Measurements from ENCODE around the gene PRDM13. TPM values are rescaled to one million over a fixed set of nuclear protein-coding genes. Genes with fewer than 3 reads are reported as not detected.
"Not testable (repeated sequence)": the region's sequence is repeated elsewhere in the genome, so short reads cannot be mapped to it uniquely, and the experiment has no call there.

Gene PRDM13
- total and polyA plus RNA-seq, 4 experiments from 2014 or later = not detected

GRCh38 chr6:99629293-99629692 is 22.7 kb downstream of the PRDM13 start:
- no peak for DNase-seq
- Mint-ChIP-seq H3K4me1 (no peaks in the 10 kb centered on the region), H3K4me3 (no peak overlapping the region), H3K27me3 (peaks cover 14 to 28% of the 10 kb centered on the region in 2 donors), H3K27ac (no peak overlapping the region), H3K9me3 (peaks cover 0 to 4% (median 2%) of the 10 kb centered on the region in 8 donors), H3K36me3 (no peaks in the 10 kb centered on the region)
- Histone ChIP-seq H3K9me3 (ENCODE audit: control insufficient read depth in 1 of 2, low read length in 2 of 2) (no peaks in the 10 kb centered on the region), H3K4me3 (ENCODE audit: low read length in 2 of 2) (no peak overlapping the region), H3K36me3 (ENCODE audit: insufficient read depth, low read length) (no peaks in the 10 kb centered on the region), H3K27ac (ENCODE audit: low read depth, low read length) (no peak overlapping the region), H3K27me3 (ENCODE audit: insufficient read depth, low read length) (peaks cover 5% of the 10 kb centered on the region), H3K4me1 (ENCODE audit: insufficient read depth, low read length) (no peaks in the 10 kb centered on the region)
- POLR2A ChIA-PET (ENCODE audit: partially characterized antibody) = no interaction called here
- CTCF ChIA-PET (ENCODE audit: partially characterized antibody) = no interaction called here
- intact Hi-C loops (cut with micrococcal nuclease) = no loop called here

GRCh38 chr6:99637629-99638028 is 31.0 kb downstream of the PRDM13 start:
- H3K9me3 Mint-ChIP-seq = peaks cover 5 to 30% (median 22%) of the 10 kb centered on the region in 8 donors
- ChIA-PET POLR2A (ENCODE audit: partially characterized antibody) (no interaction called here), CTCF (ENCODE audit: partially characterized antibody) (no interaction called here)
- Histone ChIP-seq H3K27me3 (ENCODE audit: insufficient read depth, low read length) (no peaks in the 10 kb centered on the region), H3K4me1 (ENCODE audit: insufficient read depth, low read length) (no peaks in the 10 kb centered on the region), H3K4me3 (ENCODE audit: low read length in 2 of 2) (no peak overlapping the region), H3K9me3 (ENCODE audit: control insufficient read depth in 1 of 2, low read length in 2 of 2) (no peaks in the 10 kb centered on the region), H3K27ac (ENCODE audit: low read depth, low read length) (no peak overlapping the region), H3K36me3 (ENCODE audit: insufficient read depth, low read length) (no peaks in the 10 kb centered on the region)
- H3K4me3 Mint-ChIP-seq = no peak overlapping the region
- intact Hi-C loops (cut with micrococcal nuclease) = no loop called here
- peaks cover 4 to 6% of the 10 kb centered on the region in 2 donors for H3K36me3 Mint-ChIP-seq
- H3K27me3 Mint-ChIP-seq = peaks cover 19% of the 10 kb centered on the region in 2 donors
- H3K4me1 Mint-ChIP-seq = no peaks in the 10 kb centered on the region
- no peak overlapping the region for H3K27ac Mint-ChIP-seq
- no peak for DNase-seq

GRCh38 chr6:99638358-99638757 is 31.7 kb downstream of the PRDM13 start:
- CTCF ChIA-PET (ENCODE audit: partially characterized antibody); POLR2A ChIA-PET (ENCODE audit: partially characterized antibody); intact Hi-C loops (cut with micrococcal nuclease): not testable (repeated sequence)

GRCh38 chr6:99641270-99641669 is 34.6 kb downstream of the PRDM13 start:
- H3K4me1 ChIP-seq (ENCODE audit: insufficient read depth, low read length) = no peaks in the 10 kb centered on the region
- Mint-ChIP-seq H3K4me1 (no peaks in the 10 kb centered on the region), H3K36me3 (peaks cover 3 to 6% of the 10 kb centered on the region in 2 donors), H3K27me3 (peaks cover 20 to 35% of the 10 kb centered on the region in 2 donors), H3K4me3 (no peak overlapping the region), H3K27ac (no peak overlapping the region), H3K9me3 (peaks cover 5 to 26% (median 20%) of the 10 kb centered on the region in 8 donors)
- intact Hi-C loops (cut with micrococcal nuclease) = no loop called here
- no peaks in the 10 kb centered on the region for H3K36me3 ChIP-seq (ENCODE audit: insufficient read depth, low read length)
- no peaks in the 10 kb centered on the region for H3K27me3 ChIP-seq (ENCODE audit: insufficient read depth, low read length)
- H3K9me3 ChIP-seq (ENCODE audit: control insufficient read depth in 1 of 2, low read length in 2 of 2) = no peaks in the 10 kb centered on the region
- no peak for DNase-seq
- H3K4me3 ChIP-seq (ENCODE audit: low read length in 2 of 2) = no peak overlapping the region
- ChIA-PET CTCF (ENCODE audit: partially characterized antibody) (no interaction called here), POLR2A (ENCODE audit: partially characterized antibody) (no interaction called here)
- H3K27ac ChIP-seq (ENCODE audit: low read depth, low read length) = no peak overlapping the region

More at GRCh38 chr6:99638358-99638757, 31.7 kb downstream of the PRDM13 start:
- not testable (repeated sequence) for H3K4me1 ChIP-seq (ENCODE audit: insufficient read depth, low read length); H3K36me3 ChIP-seq (ENCODE audit: insufficient read depth, low read length); H3K36me3 Mint-ChIP-seq; H3K27ac Mint-ChIP-seq; H3K27me3 ChIP-seq (ENCODE audit: insufficient read depth, low read length); H3K9me3 ChIP-seq (ENCODE audit: control insufficient read depth in 1 of 2, low read length in 2 of 2); DNase-seq; H3K4me3 Mint-ChIP-seq; H3K4me1 Mint-ChIP-seq; H3K4me3 ChIP-seq (ENCODE audit: low read length in 2 of 2); H3K27ac ChIP-seq (ENCODE audit: low read depth, low read length)
- peaks cover 5 to 30% (median 22%) of the 10 kb centered on the region in 8 donors for H3K9me3 Mint-ChIP-seq
- H3K27me3 Mint-ChIP-seq = peaks cover 17 to 19% of the 10 kb centered on the region in 2 donors

GRCh38 chr6:99645986-99646385 is 39.4 kb downstream of the PRDM13 start:
- H3K4me3 ChIP-seq (ENCODE audit: low read length in 2 of 2) = no peak overlapping the region
- H3K27me3 Mint-ChIP-seq = peaks cover 13 to 29% of the 10 kb centered on the region in 2 donors
- no peaks in the 10 kb centered on the region for H3K4me1 Mint-ChIP-seq

GRCh38 chr6:99650091-99650571 is 43.5 kb downstream of the PRDM13 start:
- intact Hi-C loops (cut with micrococcal nuclease) = not testable (repeated sequence)

More at GRCh38 chr6:99645986-99646385, 39.4 kb downstream of the PRDM13 start:
- no peaks in the 10 kb centered on the region for H3K27me3 ChIP-seq (ENCODE audit: insufficient read depth, low read length)
- intact Hi-C loops (cut with micrococcal nuclease) = no loop called here
- Mint-ChIP-seq H3K36me3 (no peaks in the 10 kb centered on the region), H3K9me3 (peaks cover 0 to 4% (median 0%) of the 10 kb centered on the region in 8 donors), H3K4me3 (no peak overlapping the region), H3K27ac (no peak overlapping the region)
- H3K4me1 ChIP-seq (ENCODE audit: insufficient read depth, low read length) = no peaks in the 10 kb centered on the region
- no peaks in the 10 kb centered on the region for H3K9me3 ChIP-seq (ENCODE audit: control insufficient read depth in 1 of 2, low read length in 2 of 2)
- DNase-seq = no peak
- H3K36me3 ChIP-seq (ENCODE audit: insufficient read depth, low read length) = no peaks in the 10 kb centered on the region
- CTCF ChIA-PET (ENCODE audit: partially characterized antibody) = no interaction called here
- POLR2A ChIA-PET (ENCODE audit: partially characterized antibody) = no interaction called here
- H3K27ac ChIP-seq (ENCODE audit: low read depth, low read length) = no peak overlapping the region

GRCh38 chr6:99660206-99660605 is 53.6 kb downstream of the PRDM13 start:
- Histone ChIP-seq H3K9me3 (ENCODE audit: control insufficient read depth in 1 of 2, low read length in 2 of 2) (no peaks in the 10 kb centered on the region), H3K4me3 (ENCODE audit: low read length in 2 of 2) (no peak overlapping the region), H3K4me1 (ENCODE audit: insufficient read depth, low read length) (no peaks in the 10 kb centered on the region), H3K27ac (ENCODE audit: low read depth, low read length) (no peak overlapping the region), H3K36me3 (ENCODE audit: insufficient read depth, low read length) (no peaks in the 10 kb centered on the region), H3K27me3 (ENCODE audit: insufficient read depth, low read length) (no peaks in the 10 kb centered on the region)
- CTCF ChIA-PET (ENCODE audit: partially characterized antibody) = no interaction called here
- Mint-ChIP-seq H3K27ac (no peak overlapping the region), H3K9me3 (peaks cover 0 to 3% (median 0%) of the 10 kb centered on the region in 8 donors), H3K4me1 (no peaks in the 10 kb centered on the region), H3K36me3 (no peaks in the 10 kb centered on the region), H3K4me3 (no peak overlapping the region), H3K27me3 (peaks cover 9 to 11% of the 10 kb centered on the region in 2 donors)
- POLR2A ChIA-PET (ENCODE audit: partially characterized antibody) = no interaction called here
- no peak for DNase-seq
- intact Hi-C loops (cut with micrococcal nuclease) = no loop called here

More at GRCh38 chr6:99650091-99650571, 43.5 kb downstream of the PRDM13 start:
- H3K36me3 ChIP-seq (ENCODE audit: insufficient read depth, low read length); H3K9me3 ChIP-seq (ENCODE audit: control insufficient read depth in 1 of 2, low read length in 2 of 2); CTCF ChIA-PET (ENCODE audit: partially characterized antibody); DNase-seq; H3K27ac ChIP-seq (ENCODE audit: low read depth, low read length); H3K4me3 ChIP-seq (ENCODE audit: low read length in 2 of 2); H3K27ac Mint-ChIP-seq; POLR2A ChIA-PET (ENCODE audit: partially characterized antibody); H3K36me3 Mint-ChIP-seq; H3K4me1 ChIP-seq (ENCODE audit: insufficient read depth, low read length); H3K4me1 Mint-ChIP-seq; H3K4me3 Mint-ChIP-seq; H3K27me3 ChIP-seq (ENCODE audit: insufficient read depth, low read length): not testable (repeated sequence)
- Mint-ChIP-seq H3K27me3 (peaks cover 15 to 33% of the 10 kb centered on the region in 2 donors), H3K9me3 (peaks cover 0 to 10% (median 2%) of the 10 kb centered on the region in 8 donors)

GRCh38 chr6:99661870-99662269 is 55.2 kb downstream of the PRDM13 start:
- ChIA-PET POLR2A (ENCODE audit: partially characterized antibody) (no interaction called here), CTCF (ENCODE audit: partially characterized antibody) (no interaction called here)
- no peak for DNase-seq
- Mint-ChIP-seq H3K27me3 (peaks cover 2 to 3% of the 10 kb centered on the region in 2 donors), H3K4me3 (no peak overlapping the region), H3K36me3 (no peaks in the 10 kb centered on the region), H3K9me3 (no peaks in the 10 kb centered on the region), H3K4me1 (no peaks in the 10 kb centered on the region), H3K27ac (no peak overlapping the region)
- Histone ChIP-seq H3K4me1 (ENCODE audit: insufficient read depth, low read length) (no peaks in the 10 kb centered on the region), H3K4me3 (ENCODE audit: low read length in 2 of 2) (no peak overlapping the region), H3K36me3 (ENCODE audit: insufficient read depth, low read length) (no peaks in the 10 kb centered on the region), H3K27ac (ENCODE audit: low read depth, low read length) (no peak overlapping the region), H3K27me3 (ENCODE audit: insufficient read depth, low read length) (no peaks in the 10 kb centered on the region), H3K9me3 (ENCODE audit: control insufficient read depth in 1 of 2, low read length in 2 of 2) (no peaks in the 10 kb centered on the region)
- intact Hi-C loops (cut with micrococcal nuclease) = no loop called here

Measured in CD4-positive, alpha-beta memory T cell (primary cell).